ENCODE measurements around the gene EDN2.

EDN2 gene

GRCh38 chr1:41523071-41523470, 38.6 kb upstream of the EDN2 start:
- Histone ChIP-seq H3K4me3 (ENCODE audit: low read depth, low read length) (no peak overlapping the region), H3K27ac (ENCODE audit: low read depth, low read length) (no peak overlapping the region), H3K4me2 (ENCODE audit: low read length) (no peak overlapping the region), H3K79me2 (ENCODE audit: control insufficient read depth, insufficient read depth, low read length, poor library complexity) (peaks cover 6% of the 10 kb centered on the region), H3K4ac (ENCODE audit: low read depth, low read length) (no peak overlapping the region), H3K36me3 (ENCODE audit: control insufficient read depth in 1 of 2, insufficient read depth in 2 of 2, low read length in 2 of 2) (no peaks in the 10 kb centered on the region), H3K79me1 (ENCODE audit: low read length) (peaks cover 18% of the 10 kb centered on the region), H3K27me3 (ENCODE audit: insufficient read depth, low read length) (no peaks in the 10 kb centered on the region), H3K18ac (ENCODE audit: low read length) (no peak overlapping the region), H3K14ac (ENCODE audit: low read length) (no peak overlapping the region), H2AFZ (ENCODE audit: insufficient read depth, low read length, poor library complexity) (no peak overlapping the region), H3K9me3 (ENCODE audit: insufficient read depth, low read depth, low read length) (peaks cover 19% of the 10 kb centered on the region), H2BK120ac (ENCODE audit: insufficient read depth, low read length, poor library complexity) (no peak overlapping the region), H4K12ac (ENCODE audit: low read depth, low read length) (no peak overlapping the region), H4K8ac (ENCODE audit: low read depth, low read length) (no peak overlapping the region), H3K23ac (ENCODE audit: low read length) (no peak overlapping the region), H2AK5ac (ENCODE audit: low read length) (no peak overlapping the region), H3K9ac (ENCODE audit: low read length) (no peak overlapping the region), H2BK12ac (ENCODE audit: low read length) (peak overlapping the region; percentile 96), H3K4me1 (ENCODE audit: control insufficient read depth in 1 of 2, insufficient read depth in 2 of 2, low read length in 2 of 2) (peaks cover 21% of the 10 kb centered on the region in 2 experiments), H4K91ac (ENCODE audit: low read depth, low read length) (peak overlapping the region; percentile 99), H2BK5ac (ENCODE audit: low read depth, low read length, poor library complexity) (peak overlapping the region; percentile 15)
- no CpG with 5 or more reads among the region's 10 CpGs for WGBS (ENCODE audit: extremely low coverage, insufficient coverage, insufficient read length)
- DNase-seq, result no peak

GRCh38 chr1:41521766-41522165, 37.3 kb upstream of the EDN2 start:
- H3K18ac ChIP-seq (ENCODE audit: low read length), result peak overlapping the region; percentile 84
- no peak overlapping the region for H3K4me3 ChIP-seq (ENCODE audit: low read depth, low read length)
- H3K79me2 ChIP-seq (ENCODE audit: control insufficient read depth, insufficient read depth, low read length, poor library complexity), result peaks cover 6% of the 10 kb centered on the region
- peaks cover 24% of the 10 kb centered on the region in 2 experiments for H3K4me1 ChIP-seq (ENCODE audit: control insufficient read depth in 1 of 2, insufficient read depth in 2 of 2, low read length in 2 of 2)
- H2BK12ac ChIP-seq (ENCODE audit: low read length), result no peak overlapping the region
- peak overlapping the region; percentile 99 for H4K91ac ChIP-seq (ENCODE audit: low read depth, low read length)
- H2AFZ ChIP-seq (ENCODE audit: insufficient read depth, low read length, poor library complexity), result no peak overlapping the region
- H3K23ac ChIP-seq (ENCODE audit: low read length), result no peak overlapping the region
- H4K8ac ChIP-seq (ENCODE audit: low read depth, low read length), result peak overlapping the region; percentile 2
- H2BK5ac ChIP-seq (ENCODE audit: low read depth, low read length, poor library complexity), result peak overlapping the region; percentile 86
- no CpG with 5 or more reads among the region's 12 CpGs for WGBS (ENCODE audit: extremely low coverage, insufficient coverage, insufficient read length)
- H3K9ac ChIP-seq (ENCODE audit: low read length), result no peak overlapping the region
- no peak overlapping the region for H2AK5ac ChIP-seq (ENCODE audit: low read length)
- H4K12ac ChIP-seq (ENCODE audit: low read depth, low read length), result no peak overlapping the region
- H2BK120ac ChIP-seq (ENCODE audit: insufficient read depth, low read length, poor library complexity), result peak overlapping the region; percentile 95
- peaks cover 7% of the 10 kb centered on the region for H3K9me3 ChIP-seq (ENCODE audit: insufficient read depth, low read depth, low read length)
- H3K4ac ChIP-seq (ENCODE audit: low read depth, low read length), result no peak overlapping the region
- DNase-seq, result no peak
- peak overlapping the region; percentile 89 for H3K14ac ChIP-seq (ENCODE audit: low read length)
- peaks cover 18% of the 10 kb centered on the region for H3K79me1 ChIP-seq (ENCODE audit: low read length)
- no peak overlapping the region for H3K4me2 ChIP-seq (ENCODE audit: low read length)
- no peaks in the 10 kb centered on the region for H3K36me3 ChIP-seq (ENCODE audit: control insufficient read depth in 1 of 2, insufficient read depth in 2 of 2, low read length in 2 of 2)
- no peaks in the 10 kb centered on the region for H3K27me3 ChIP-seq (ENCODE audit: insufficient read depth, low read length)
- H3K27ac ChIP-seq (ENCODE audit: low read depth, low read length), result peak overlapping the region; percentile 73

GRCh38 chr1:41520951-41521752, 36.7 kb upstream of the EDN2 start:
- Histone ChIP-seq H3K36me3 (ENCODE audit: control insufficient read depth in 1 of 2, insufficient read depth in 2 of 2, low read length in 2 of 2) (no peaks in the 10 kb centered on the region), H4K91ac (ENCODE audit: low read depth, low read length) (peak overlapping the region; percentile 72), H3K18ac (ENCODE audit: low read length) (peak overlapping the region; percentile 25), H2BK5ac (ENCODE audit: low read depth, low read length, poor library complexity) (peak overlapping the region; percentile 23), H2BK12ac (ENCODE audit: low read length) (peak overlapping the region; percentile 37), H3K79me1 (ENCODE audit: low read length) (peaks cover 24% of the 10 kb centered on the region), H3K27me3 (ENCODE audit: insufficient read depth, low read length) (no peaks in the 10 kb centered on the region), H4K8ac (ENCODE audit: low read depth, low read length) (peak overlapping the region; percentile 8), H3K4me1 (ENCODE audit: control insufficient read depth in 1 of 2, insufficient read depth in 2 of 2, low read length in 2 of 2) (peaks cover 30% of the 10 kb centered on the region in 2 experiments), H3K9me3 (ENCODE audit: insufficient read depth, low read depth, low read length) (peaks cover 2% of the 10 kb centered on the region), H3K27ac (ENCODE audit: low read depth, low read length) (peak overlapping the region; percentile 39), H2BK120ac (ENCODE audit: insufficient read depth, low read length, poor library complexity) (peak overlapping the region; percentile 21), H3K14ac (ENCODE audit: low read length) (peak overlapping the region; percentile 32), H3K4me3 (ENCODE audit: low read depth, low read length) (no peak overlapping the region), H3K9ac (ENCODE audit: low read length) (no peak overlapping the region), H3K4me2 (ENCODE audit: low read length) (no peak overlapping the region), H3K23ac (ENCODE audit: low read length) (no peak overlapping the region), H3K79me2 (ENCODE audit: control insufficient read depth, insufficient read depth, low read length, poor library complexity) (peaks cover 8% of the 10 kb centered on the region), H2AK5ac (ENCODE audit: low read length) (peak overlapping the region; percentile 30), H4K12ac (ENCODE audit: low read depth, low read length) (no peak overlapping the region), H2AFZ (ENCODE audit: insufficient read depth, low read length, poor library complexity) (no peak overlapping the region), H3K4ac (ENCODE audit: low read depth, low read length) (no peak overlapping the region)
- DNase-seq, result no peak
- WGBS (ENCODE audit: extremely low coverage, insufficient coverage, insufficient read length), result no CpG with 5 or more reads among the region's 15 CpGs

- no peak overlapping the region for H3K9ac ChIP-seq (ENCODE audit: low read length)
- H2AFZ ChIP-seq (ENCODE audit: insufficient read depth, low read length, poor library complexity), result no peak overlapping the region
- no peaks in the 10 kb centered on the region for H3K36me3 ChIP-seq (ENCODE audit: control insufficient read depth in 1 of 2, insufficient read depth in 2 of 2, low read length in 2 of 2)
- no peak overlapping the region for H2BK5ac ChIP-seq (ENCODE audit: low read depth, low read length, poor library complexity)
- H3K4me2 ChIP-seq (ENCODE audit: low read length), result no peak overlapping the region
- no peak overlapping the region for H3K14ac ChIP-seq (ENCODE audit: low read length)
- H3K4me3 ChIP-seq (ENCODE audit: low read depth, low read length), result no peak overlapping the region
- H2BK12ac ChIP-seq (ENCODE audit: low read length), result no peak overlapping the region
- no peak overlapping the region for H3K23ac ChIP-seq (ENCODE audit: low read length)
- DNase-seq, result no peak
- peaks cover 1% of the 10 kb centered on the region for H3K9me3 ChIP-seq (ENCODE audit: insufficient read depth, low read depth, low read length)
- H2AK5ac ChIP-seq (ENCODE audit: low read length), result no peak overlapping the region
- H4K8ac ChIP-seq (ENCODE audit: low read depth, low read length), result no peak overlapping the region
- H3K27ac ChIP-seq (ENCODE audit: low read depth, low read length), result no peak overlapping the region
- H3K79me1 ChIP-seq (ENCODE audit: low read length), result peaks cover 27% of the 10 kb centered on the region
- no peak overlapping the region for H4K91ac ChIP-seq (ENCODE audit: low read depth, low read length)
- H2BK120ac ChIP-seq (ENCODE audit: insufficient read depth, low read length, poor library complexity), result no peak overlapping the region
- whole genome bisulfite sequencing (ENCODE audit: extremely low coverage, insufficient coverage, insufficient read length), result 100% methylated on average over 2 of the region's 5 CpGs
- H3K4ac ChIP-seq (ENCODE audit: low read depth, low read length), result no peak overlapping the region
- H3K27me3 ChIP-seq (ENCODE audit: insufficient read depth, low read length), result no peaks in the 10 kb centered on the region
- no peak overlapping the region for H3K18ac ChIP-seq (ENCODE audit: low read length)
- H3K4me1 ChIP-seq (ENCODE audit: control insufficient read depth in 1 of 2, insufficient read depth in 2 of 2, low read length in 2 of 2), result peaks cover 41 to 43% of the 10 kb centered on the region in 2 experiments
- H3K79me2 ChIP-seq (ENCODE audit: control insufficient read depth, insufficient read depth, low read length, poor library complexity), result peaks cover 8% of the 10 kb centered on the region
- no peak overlapping the region for H4K12ac ChIP-seq (ENCODE audit: low read depth, low read length)
Observed at GRCh38 chr1:41519667-41520066, 35.2 kb upstream of the EDN2 start.
